ENCODE measurements around the gene RABGAP1L.

- TF ChIP-seq POLR2A (IDR thresholded peaks at IDR 0.05) (no peak), CTCF (IDR thresholded peaks at IDR 0.05) (no peak)
Measured at GRCh38 chr1:174736831-174737230, 577.5 kb downstream of the RABGAP1L start.
